Activated T-helper 2 cell treated with anti-CD3 and anti-CD28 coated beads, Interferon-gamma antibody, Interleukin-2, Interleukin-4, amounts not matched to agents 10 μg/mL and 5 μg/mL and 100 μg/mL, durations not matched to agents 14 hours and 24 hours and 36 hours (primary cell): Measurements from ENCODE around the gene RAPGEF6. TPM values are rescaled to one million over a fixed set of nuclear protein-coding genes. Genes with fewer than 3 reads are reported as not detected.
A peak's percentile ranks its signal among the peaks of the same experiment; 100 is the strongest.
"Not testable (repeated sequence)": the region's sequence is repeated elsewhere in the genome, so short reads cannot be mapped to it uniquely, and the experiment has no call there.

ENCODE experiments used
- DNase-seq: peaks from one replicate; pipeline ENCODE4 v3.0.0; 2021; ENCODE audit warnings: low spot score
- H3K27ac Mint-ChIP-seq: one replicate; pipeline ENCODE4 v1.8.0; 2021; ENCODE audit warnings: mixed read lengths
- H3K27me3 Mint-ChIP-seq: one replicate; pipeline ENCODE4 v1.8.0; 2021; ENCODE audit warnings: low read depth, mixed read lengths
- H3K36me3 Mint-ChIP-seq: one replicate; pipeline ENCODE4 v1.8.0; 2021; ENCODE audit warnings: low read depth, mixed read lengths
- H3K4me1 Mint-ChIP-seq: one replicate; pipeline ENCODE4 v1.8.0; 2021; ENCODE audit warnings: low read depth, mixed read lengths
- H3K4me3 Mint-ChIP-seq: one replicate; pipeline ENCODE4 v1.8.0; 2021; ENCODE audit warnings: low read depth, mild to moderate bottlenecking, moderate library complexity, mixed read lengths
- H3K9me3 Mint-ChIP-seq: one replicate; pipeline ENCODE4 v1.8.0; 2021; ENCODE audit warnings: mixed read lengths
- intact Hi-C: fragments of 100-400 bp; cut with micrococcal nuclease; formaldehyde crosslinking; loops from one replicate; pipeline ENCODE4 v1.15.1; 2023
- total RNA-seq: library from RNA; stranded (reverse); gene quantifications from 2 replicates; pipeline ENCODE4 v1.2.3, GENCODE V29; 2022

Gene RAPGEF6
- total RNA-seq, 1 donor from 2014 or later: 33.9 TPM

DNA sequence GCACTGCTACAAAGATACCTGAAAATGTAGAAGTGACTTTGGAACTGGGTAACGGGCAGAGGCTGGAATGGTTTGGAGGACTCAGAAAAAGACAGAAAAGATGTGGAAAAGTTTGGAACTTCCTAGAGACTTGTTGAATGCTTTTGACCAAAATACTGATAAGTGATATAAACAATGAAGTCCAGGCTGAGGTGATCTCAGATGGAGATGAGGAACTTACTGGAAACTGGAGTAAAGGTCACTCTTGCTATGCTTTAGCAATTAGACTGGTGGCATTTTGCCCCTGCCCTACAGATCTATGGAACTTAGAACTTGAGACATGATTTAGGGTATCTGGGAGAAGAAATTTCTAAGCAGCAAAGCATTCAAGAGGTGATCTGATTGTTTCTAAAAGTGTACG is 41.6 kb downstream of the RAPGEF6 start:
- not testable (repeated sequence) for H3K27ac Mint-ChIP-seq, H3K27me3 Mint-ChIP-seq

DNA sequence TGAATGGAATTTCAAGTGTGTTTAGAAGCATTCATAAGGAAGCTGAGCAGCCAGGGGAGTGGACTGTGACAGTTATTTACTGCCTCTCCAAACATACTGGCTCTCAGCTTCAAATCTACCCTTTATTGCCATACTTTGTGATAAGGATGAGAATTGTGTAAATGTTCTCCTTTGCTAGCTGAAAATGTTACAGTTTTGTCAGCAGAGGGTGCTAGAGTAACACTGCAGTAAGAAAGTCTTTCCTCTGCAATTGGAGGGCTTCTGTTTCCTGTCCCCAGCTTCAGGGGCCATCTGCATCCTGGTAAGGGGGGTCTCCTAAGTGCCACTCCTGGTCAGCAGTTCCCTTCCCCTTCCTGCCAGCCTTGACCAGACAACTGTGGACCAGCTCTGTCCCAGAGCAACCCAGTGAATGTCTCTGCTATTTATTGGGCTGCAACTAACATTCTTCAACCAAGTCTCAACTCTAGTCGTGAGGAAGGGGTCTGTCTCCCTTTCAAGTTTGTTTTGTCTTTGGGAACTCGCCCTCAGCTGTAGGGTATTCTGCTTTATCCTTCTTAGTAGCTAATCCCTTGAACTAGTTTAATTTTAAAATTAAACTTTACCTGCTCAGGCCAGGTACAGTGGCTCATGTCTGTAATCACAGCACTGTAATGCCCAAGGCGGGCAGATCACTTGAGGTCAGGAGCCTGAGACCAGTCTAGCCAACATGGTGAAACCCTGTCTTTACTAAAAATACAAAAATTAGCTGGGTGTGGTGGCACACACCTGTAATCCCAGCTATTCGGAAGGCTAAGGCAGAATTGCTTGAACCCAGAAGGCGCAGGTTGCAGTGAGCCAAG is 45.3 kb downstream of the RAPGEF6 start:
- intact Hi-C loops: loop anchor here (1.0 kb wide), 2 partner anchors 418 to 474 kb away; no protein-coding TSS in a partner anchor
- Mint-ChIP-seq H3K4me1 (peaks cover 35% of the 10 kb centered on the region), H3K36me3 (peaks cover 24% of the 10 kb centered on the region)

More for the DNA sequence above, 41.6 kb downstream of the RAPGEF6 start:
- H3K9me3 Mint-ChIP-seq, DNase-seq, intact Hi-C loops, H3K4me3 Mint-ChIP-seq: not testable (repeated sequence)
- Mint-ChIP-seq H3K36me3 (peaks cover 42% of the 10 kb centered on the region), H3K4me1 (peaks cover 41% of the 10 kb centered on the region)

GRCh38 chr5:131587541-131587940 is 47.5 kb downstream of the RAPGEF6 start:
- intact Hi-C loops: no loop called here
- no peaks in the 10 kb centered on the region for H3K27me3 Mint-ChIP-seq
- H3K9me3 Mint-ChIP-seq: no peaks in the 10 kb centered on the region
- H3K36me3 Mint-ChIP-seq: peaks cover 20% of the 10 kb centered on the region
- H3K4me3 Mint-ChIP-seq: no peak overlapping the region
- peaks cover 31% of the 10 kb centered on the region for H3K4me1 Mint-ChIP-seq
- no peak overlapping the region for H3K27ac Mint-ChIP-seq
- no peak for DNase-seq

More for the DNA sequence above, 45.3 kb downstream of the RAPGEF6 start:
- DNase-seq: no peak
- Mint-ChIP-seq H3K9me3 (no peaks in the 10 kb centered on the region), H3K4me3 (no peak overlapping the region), H3K27me3 (no peaks in the 10 kb centered on the region), H3K27ac (no peak overlapping the region)

GRCh38 chr5:131581702-131582101 is 53.3 kb downstream of the RAPGEF6 start:
- H3K27me3 Mint-ChIP-seq: no peaks in the 10 kb centered on the region
- no peak overlapping the region for H3K27ac Mint-ChIP-seq
- H3K36me3 Mint-ChIP-seq: peaks cover 49% of the 10 kb centered on the region
- no peak for DNase-seq
- H3K4me1 Mint-ChIP-seq: peaks cover 19% of the 10 kb centered on the region
- intact Hi-C loops: no loop called here
- H3K9me3 Mint-ChIP-seq: peaks cover 9% of the 10 kb centered on the region
- no peak overlapping the region for H3K4me3 Mint-ChIP-seq

GRCh38 chr5:131579917-131580671 is 54.9 kb downstream of the RAPGEF6 start:
- intact Hi-C loops: no loop called here

GRCh38 chr5:131575660-131576227 is 59.3 kb downstream of the RAPGEF6 start:
- Mint-ChIP-seq H3K36me3 (peaks cover 31% of the 10 kb centered on the region), H3K27me3 (no peaks in the 10 kb centered on the region), H3K4me3 (no peak overlapping the region), H3K4me1 (peaks cover 6% of the 10 kb centered on the region), H3K27ac (no peak overlapping the region), H3K9me3 (peaks cover 2% of the 10 kb centered on the region)
- no peak for DNase-seq
- intact Hi-C loops: no loop called here

More at GRCh38 chr5:131579917-131580671, 54.9 kb downstream of the RAPGEF6 start:
- Mint-ChIP-seq H3K27ac (no peak overlapping the region), H3K4me3 (no peak overlapping the region), H3K4me1 (peaks cover 15% of the 10 kb centered on the region), H3K36me3 (peaks cover 46% of the 10 kb centered on the region), H3K27me3 (no peaks in the 10 kb centered on the region), H3K9me3 (peaks cover 9% of the 10 kb centered on the region)
- no peak for DNase-seq

- H3K4me1 Mint-ChIP-seq: peaks cover 17% of the 10 kb centered on the region
- intact Hi-C loops: no loop called here
- DNase-seq: no peak
- H3K27me3 Mint-ChIP-seq: no peaks in the 10 kb centered on the region
- H3K27ac Mint-ChIP-seq: no peak overlapping the region
- no peak overlapping the region for H3K4me3 Mint-ChIP-seq
- peaks cover 19% of the 10 kb centered on the region for H3K36me3 Mint-ChIP-seq
- no peaks in the 10 kb centered on the region for H3K9me3 Mint-ChIP-seq
These were observed 63.3 kb downstream of the RAPGEF6 start for GRCh38 chr5:131571669-131572168.

DNA sequence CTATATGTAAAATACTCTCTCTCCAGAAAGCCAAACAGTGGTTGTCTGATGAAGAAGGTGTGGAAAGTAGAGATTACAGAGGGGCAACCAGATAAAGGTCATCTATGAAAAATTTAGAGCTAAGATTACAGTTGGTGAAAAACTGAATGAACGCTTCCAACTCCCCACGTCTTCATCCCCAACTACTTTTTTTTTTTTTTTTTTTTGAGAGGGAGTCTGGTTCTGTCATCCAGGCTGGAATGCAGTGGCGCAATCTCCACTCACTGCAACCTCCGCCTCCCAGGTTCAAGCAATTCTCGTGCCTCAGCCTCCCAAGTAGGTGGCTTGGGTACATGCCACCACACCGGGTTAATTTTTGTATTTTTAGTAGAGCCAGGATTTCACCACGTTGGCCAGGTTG is 64.3 kb downstream of the RAPGEF6 start:
- H3K36me3 Mint-ChIP-seq: peaks cover 22% of the 10 kb centered on the region
- intact Hi-C loops: no loop called here
- no peak overlapping the region for H3K4me3 Mint-ChIP-seq
- no peaks in the 10 kb centered on the region for H3K9me3 Mint-ChIP-seq
- H3K27me3 Mint-ChIP-seq: no peaks in the 10 kb centered on the region
- no peak for DNase-seq
- peaks cover 17% of the 10 kb centered on the region for H3K4me1 Mint-ChIP-seq
- H3K27ac Mint-ChIP-seq: no peak overlapping the region

DNA sequence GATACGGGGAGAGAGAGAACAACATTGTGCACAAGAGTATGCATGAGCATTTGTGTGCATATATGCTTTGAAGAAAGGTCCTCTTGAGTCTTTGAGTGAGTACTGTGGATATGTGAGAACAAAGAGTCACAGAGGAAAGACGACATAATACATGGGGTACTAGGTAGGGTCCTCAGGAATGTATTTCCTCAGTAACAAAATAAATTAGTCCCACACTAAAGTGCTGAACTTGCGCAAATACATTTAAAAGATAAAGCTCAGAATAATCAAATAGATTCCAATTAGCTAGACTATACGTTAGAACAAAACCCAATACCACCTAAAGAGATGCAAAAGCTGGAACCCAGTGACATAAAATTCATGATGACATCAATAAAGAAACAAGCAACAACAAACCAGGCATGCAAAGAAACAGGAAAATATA is 70.8 kb downstream of the RAPGEF6 start:
- Mint-ChIP-seq H3K36me3 (peaks cover 39% of the 10 kb centered on the region), H3K9me3 (no peaks in the 10 kb centered on the region), H3K27me3 (no peaks in the 10 kb centered on the region), H3K4me3 (no peak overlapping the region), H3K4me1 (peaks cover 18% of the 10 kb centered on the region), H3K27ac (no peak overlapping the region)
- intact Hi-C loops: no loop called here
- no peak for DNase-seq

DNA sequence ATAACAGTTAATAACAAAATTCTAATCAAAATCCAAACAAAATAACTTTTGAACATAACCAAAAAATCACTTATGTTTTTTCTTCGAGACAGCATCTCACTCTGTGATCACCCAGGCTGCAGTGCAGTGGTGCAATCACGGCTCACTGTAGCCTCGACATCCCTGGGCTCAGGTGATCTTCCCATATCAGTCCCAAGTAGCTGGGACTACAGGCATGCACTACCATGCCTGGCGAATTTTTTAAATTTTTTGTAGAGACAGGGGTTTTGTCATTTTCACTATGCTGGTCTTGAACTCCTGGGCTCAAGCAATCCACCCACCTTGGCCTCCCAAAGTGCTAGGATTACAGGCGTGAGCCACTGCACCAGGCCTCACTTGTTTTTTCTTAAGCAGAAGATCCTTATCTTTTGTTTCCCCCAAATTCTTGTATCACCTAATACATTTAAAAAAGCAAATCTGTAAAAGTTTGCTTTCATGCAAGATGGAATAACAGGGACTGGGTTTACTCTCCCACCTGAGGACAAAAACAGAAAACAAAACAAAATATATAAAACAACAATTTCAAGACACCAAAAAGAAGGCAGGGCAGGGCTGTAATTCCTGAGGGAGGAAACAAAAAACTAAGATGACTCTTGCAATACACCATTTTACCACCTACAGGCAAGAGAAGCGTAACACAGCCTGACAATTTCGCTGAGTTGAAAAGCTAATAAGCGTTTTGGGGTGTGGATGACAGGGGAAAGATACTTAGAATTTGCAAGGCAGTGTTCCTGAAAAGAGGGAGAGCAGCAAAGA is 71.4 kb downstream of the RAPGEF6 start:
- H3K27me3 Mint-ChIP-seq: no peaks in the 10 kb centered on the region
- no peak for DNase-seq
- peaks cover 18% of the 10 kb centered on the region for H3K4me1 Mint-ChIP-seq
- H3K4me3 Mint-ChIP-seq: no peak overlapping the region
- H3K27ac Mint-ChIP-seq: no peak overlapping the region
- no peaks in the 10 kb centered on the region for H3K9me3 Mint-ChIP-seq
- H3K36me3 Mint-ChIP-seq: peaks cover 36% of the 10 kb centered on the region
- intact Hi-C loops: no loop called here

- no peaks in the 10 kb centered on the region for H3K9me3 Mint-ChIP-seq
- no peak overlapping the region for H3K4me3 Mint-ChIP-seq
- no peak for DNase-seq
- H3K27me3 Mint-ChIP-seq: no peaks in the 10 kb centered on the region
- H3K27ac Mint-ChIP-seq: no peak overlapping the region
- intact Hi-C loops: no loop called here
- peaks cover 64% of the 10 kb centered on the region for H3K36me3 Mint-ChIP-seq
- peaks cover 51% of the 10 kb centered on the region for H3K4me1 Mint-ChIP-seq
These were observed 84.4 kb downstream of the RAPGEF6 start for GRCh38 chr5:131550606-131551005.

DNA sequence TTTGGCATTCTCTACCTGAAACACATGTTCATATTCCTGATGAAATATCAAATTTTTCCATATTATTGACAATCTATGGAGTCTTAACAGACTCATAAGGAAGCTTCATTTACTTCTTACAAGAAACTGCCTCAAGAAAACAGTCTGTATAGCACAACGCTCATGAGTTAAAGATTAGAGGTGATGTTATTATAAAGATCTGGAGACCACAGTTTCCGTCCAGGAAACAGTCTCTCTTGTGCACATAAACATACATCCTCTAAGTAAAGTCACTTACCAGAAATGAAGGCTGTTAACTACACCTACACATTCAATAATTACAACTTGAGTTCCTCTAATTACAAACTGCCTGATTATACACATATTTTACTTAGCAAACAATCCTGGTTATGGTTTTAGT is 86.9 kb downstream of the RAPGEF6 start:
- Mint-ChIP-seq H3K4me1 (peaks cover 60% of the 10 kb centered on the region), H3K36me3 (peaks cover 64% of the 10 kb centered on the region), H3K4me3 (peak overlapping the region; percentile 82), H3K9me3 (no peaks in the 10 kb centered on the region), H3K27me3 (no peaks in the 10 kb centered on the region), H3K27ac (peak overlapping the region; percentile 83)
- intact Hi-C loops: loop anchor here (2.0 kb wide), 2 partner anchors 15 to 33 kb away; no protein-coding TSS in a partner anchor
- DNase-seq: no peak
